PC-3 (cell line): ENCODE measurements around the gene EHHADH. TPM values are rescaled to one million over a fixed set of nuclear protein-coding genes. Genes with fewer than 3 reads are reported as not detected.
A peak's percentile ranks its signal among the peaks of the same experiment; 100 is the strongest.

Experiments
- ATAC-seq: fragments of 200-7000 bp; cut with Tn5 transposase; 2 replicates; pipeline ENCODE4 v1.9.1; 2020; ENCODE audit warnings: mild to moderate bottlenecking, moderate library complexity
- BruUV-seq: library from RNA; stranded (reverse); fragments of 400-500 nt; replicated peaks from 2 replicates; lab custom pipeline; 2021; lab: Mats Ljungman, UMichigan
- CTCF ChIA-PET: fragments of 300-600 bp; sonication (Branson Sonifier 250); formaldehyde crosslinking; loops from one replicate; lab custom pipeline; 2022; ENCODE audit warnings: antibody characterized with exemption; lab: Charles Lee
- POLR2A ChIA-PET: fragments of 300-600 bp; sonication (Branson Sonifier 250); formaldehyde crosslinking; loops from one replicate; lab custom pipeline; 2022; ENCODE audit warnings: antibody characterized with exemption; ENCODE audit not compliant: unreplicated experiment; lab: Charles Lee
- DNase-seq: peaks from one replicate; pipeline ENCODE4 v3.0.0-alpha.2; 2015
- H2AFZ ChIP-seq: fragments of 300-600 bp; sonication (generic); 2 replicates; pipeline ENCODE4 v1.6.0; 2016; ENCODE audit warnings: antibody characterized with exemption, low read length
- H3F3A ChIP-seq: fragments of 300-600 bp; sonication (generic); one replicate; pipeline ENCODE4 v1.6.0; 2017; ENCODE audit warnings: antibody characterized with exemption, low read length, control low read depth, mild to moderate bottlenecking; ENCODE audit not compliant: unreplicated experiment
- H3K27ac ChIP-seq: fragments of 300-600 bp; sonication (generic); 2 replicates; pipeline ENCODE4 v1.5.1; 2016; ENCODE audit warnings: mild to moderate bottlenecking, low read length
- H3K27me3 ChIP-seq: fragments of 300-600 bp; sonication (generic); 2 replicates; pipeline ENCODE4 v1.6.1; 2016; ENCODE audit warnings: low read length, mixed read lengths
- H3K36me3 ChIP-seq: fragments of 300-600 bp; sonication (generic); 2 replicates; pipeline ENCODE4 v1.6.1; 2016; ENCODE audit warnings: low read depth, mixed run types, low read length, mixed read lengths
- H3K4me1 ChIP-seq: fragments of 300-600 bp; sonication (generic); 2 replicates; pipeline ENCODE4 v1.5.1; 2016; ENCODE audit warnings: low read length; ENCODE audit not compliant: insufficient read depth
- H3K4me2 ChIP-seq: fragments of 300-600 bp; sonication (generic); 2 replicates; pipeline ENCODE4 v1.6.0; 2016; ENCODE audit warnings: low read length
- H3K4me3 ChIP-seq: fragments of 300-600 bp; sonication (generic); 2 replicates; pipeline ENCODE4 v1.5.1; 2016; ENCODE audit warnings: mild to moderate bottlenecking, low read length, mixed read lengths
- H3K79me2 ChIP-seq: fragments of 300-600 bp; sonication (generic); 2 replicates; pipeline ENCODE4 v1.6.1; 2017; ENCODE audit warnings: low read length, mixed read lengths
- H3K9ac ChIP-seq: fragments of 300-600 bp; sonication (generic); 2 replicates; pipeline ENCODE4 v1.6.0; 2016; ENCODE audit warnings: mild to moderate bottlenecking, low read length
- H3K9me2 ChIP-seq: fragments of 300-600 bp; sonication (generic); replicated peaks from 2 replicates; pipeline ENCODE4 v1.6.1; 2016; ENCODE audit warnings: mixed run types, low read length, mixed read lengths
- H3K9me3 ChIP-seq: fragments of 300-600 bp; sonication (generic); 2 replicates; pipeline ENCODE4 v1.6.1; 2016; ENCODE audit warnings: low read length, mixed read lengths
- H4K20me1 ChIP-seq: fragments of 300-600 bp; sonication (generic); 2 replicates; pipeline ENCODE4 v1.6.1; 2016; ENCODE audit warnings: low read length, mixed read lengths
- CTCF ChIP-seq: fragments of 300-600 bp; sonication (generic); conservative IDR thresholded peaks from 2 replicates; pipeline ENCODE4 v1.5.1; 2017; ENCODE audit warnings: antibody characterized with exemption, low read depth, mild to moderate bottlenecking, low read length
- EZH2 ChIP-seq: fragments of 300-600 bp; sonication (generic); IDR thresholded peaks from one replicate; pipeline ENCODE4 v1.6.1; 2017; ENCODE audit warnings: antibody characterized with exemption, mild to moderate bottlenecking, low read length; ENCODE audit not compliant: unreplicated experiment
- EZH2phosphoT487 ChIP-seq: fragments of 300-600 bp; sonication (generic); IDR thresholded peaks from 2 replicates; pipeline ENCODE4 v1.6.1; 2018; ENCODE audit warnings: mild to moderate bottlenecking, antibody characterized with exemption, low read length, borderline replicate concordance
- intact Hi-C: fragments of 100-400 bp; cut with micrococcal nuclease; formaldehyde crosslinking; loops from 2 replicates; pipeline ENCODE4 v1.9.0; 2023
- total RNA-seq: library from RNA; depleted of rRNA; stranded (reverse); fragments of >200 nt; gene quantifications from 2 replicates; pipeline ENCODE4 v1.2.3, GENCODE V29; 2014

The EHHADH gene
- total RNA-seq, 1 experiment from 2014 or later = 7.1 TPM

- TF ChIP-seq CTCF (no peak), EZH2phosphoT487 (no peak)
- no peak for ATAC-seq
These were observed 65.0 kb downstream of the EHHADH start for GRCh38 chr3:185188816-185189215.

GRCh38 chr3:185187391-185187790 is 66.5 kb downstream of the EHHADH start:
- Histone ChIP-seq H3K27me3 (peaks cover 5% of the 10 kb centered on the region; the same call in 1 of the 2 replicates), H3F3A (no peaks in the 10 kb centered on the region), H4K20me1 (no peaks in the 10 kb centered on the region), H3K4me1 (no peaks in the 10 kb centered on the region), H3K9me2 (no peaks in the 10 kb centered on the region), H3K9me3 (no peaks in the 10 kb centered on the region), H3K4me3 (no peak overlapping the region), H3K79me2 (no peaks in the 10 kb centered on the region), H2AFZ (peak overlapping the region; percentile 30; the same call in 1 of the 2 replicates), H3K4me2 (no peak overlapping the region), H3K36me3 (no peaks in the 10 kb centered on the region), H3K27ac (no peak overlapping the region), H3K9ac (no peak overlapping the region)
- no TSS peak for BruUV-seq
- CTCF ChIA-PET = no interaction called here
- ATAC-seq (no peak), DNase-seq (no peak)
- POLR2A ChIA-PET = interaction anchor here (0.6 kb wide), 1 partner anchor 282 kb away, joined by 5 read pairs; no protein-coding TSS in a partner anchor
- intact Hi-C loops = no loop called here
- TF ChIP-seq CTCF (no peak), EZH2phosphoT487 (no peak), EZH2 (no peak)

More at GRCh38 chr3:185188816-185189215, 65.0 kb downstream of the EHHADH start:
- DNase-seq = no peak
- H3K9ac ChIP-seq = no peak overlapping the region
- H3K4me3 ChIP-seq = no peak overlapping the region
- no TSS peak for BruUV-seq
- H3K27ac ChIP-seq = no peak overlapping the region
- CTCF ChIA-PET = no interaction called here
- no peaks in the 10 kb centered on the region for H3F3A ChIP-seq
- no peaks in the 10 kb centered on the region for H3K79me2 ChIP-seq
- POLR2A ChIA-PET = no interaction called here
- H3K4me2 ChIP-seq = no peak overlapping the region
- H3K4me1 ChIP-seq = no peaks in the 10 kb centered on the region
- H4K20me1 ChIP-seq = no peaks in the 10 kb centered on the region
- H3K36me3 ChIP-seq = no peaks in the 10 kb centered on the region
- H3K9me3 ChIP-seq = no peaks in the 10 kb centered on the region
- no peaks in the 10 kb centered on the region for H3K9me2 ChIP-seq
- intact Hi-C loops = no loop called here
- no peaks in the 10 kb centered on the region for H3K27me3 ChIP-seq
- H2AFZ ChIP-seq = no peak overlapping the region

- DNase-seq = peak; percentile 70
These were observed 77.0 kb downstream of the EHHADH start for GRCh38 chr3:185176750-185177359.

More at GRCh38 chr3:185176750-185177359, 77.0 kb downstream of the EHHADH start:
- H3K9ac ChIP-seq = no peak overlapping the region
- H3K9me2 ChIP-seq = no peaks in the 10 kb centered on the region
- no peaks in the 10 kb centered on the region for H3K36me3 ChIP-seq
- no peak overlapping the region for H3K4me2 ChIP-seq
- POLR2A ChIA-PET = no interaction called here
- peak; percentile 31; the same call in 1 of the 2 replicates for ATAC-seq
- BruUV-seq = no TSS peak
- TF ChIP-seq CTCF (peak; percentile 84), EZH2phosphoT487 (no peak)
- CTCF ChIA-PET = interaction anchor here (0.7 kb wide), 1 partner anchor 9 kb away, joined by 3 read pairs; no protein-coding TSS in a partner anchor
- H3K4me1 ChIP-seq = no peaks in the 10 kb centered on the region
- no peaks in the 10 kb centered on the region for H4K20me1 ChIP-seq
- intact Hi-C loops = loop anchor here (1.0 to 5.0 kb wide), 2 partner anchors 90 to 302 kb away; no protein-coding TSS in a partner anchor
- no peak overlapping the region for H3K27ac ChIP-seq
- H3K79me2 ChIP-seq = no peaks in the 10 kb centered on the region
- H2AFZ ChIP-seq = 0 out of 2 replicates have a peak overlapping the region, but pooled peaks have one; percentile 39
- peaks cover 37% of the 10 kb centered on the region for H3K27me3 ChIP-seq
- no peaks in the 10 kb centered on the region for H3K9me3 ChIP-seq
- no peak overlapping the region for H3K4me3 ChIP-seq
- H3F3A ChIP-seq = no peaks in the 10 kb centered on the region
